Gastrocnemius medialis (tissue), 4 donors: ENCODE measurements around the gene SLC25A26. TPM values are rescaled to one million over a fixed set of nuclear protein-coding genes. Genes with fewer than 3 reads are reported as not detected.
A peak's percentile ranks its signal among the peaks of the same experiment; 100 is the strongest.

Experiments used
- ATAC-seq, 2 donors: fragments of 150-250 bp; one replicate each; pipeline ENCODE4 v1.9.1; 2016
- DNase-seq, 2 donors: peaks; one replicate each; pipeline ENCODE4 v3.0.0-alpha.2; 2019
- H3K27ac ChIP-seq, 4 donors: fragments of 200-600 bp; sonication (generic); 1 replicate in 1 of 4; 2 replicates in 3 of 4; pipeline ENCODE4 v1.5.1; 2016 to 2018; ENCODE audit warnings: mild to moderate bottlenecking in 2 of 4, moderate library complexity in 1 of 4
- H3K27me3 ChIP-seq, 3 donors: fragments of 200-600 bp; sonication (generic) in 2 of 3; 1 replicate in 1 of 3; 2 replicates in 2 of 3; pipeline versions ENCODE4 v1.5.1 to v1.6.0; 2016 to 2019; ENCODE audit warnings: mild to moderate bottlenecking in 1 of 3, moderate library complexity in 1 of 3
- H3K36me3 ChIP-seq, 2 donors: fragments of 200-600 bp; sonication (generic) in 1 of 2; one replicate each; pipeline ENCODE4 v1.5.1; 2017 to 2018
- H3K4me1 ChIP-seq, 2 donors: fragments of 200-600 bp; sonication (generic) in 1 of 2; one replicate each; pipeline ENCODE4 v1.5.1; 2016 to 2017; ENCODE audit warnings: mild to moderate bottlenecking in 2 of 2
- H3K4me3 ChIP-seq, 4 donors: fragments of 200-600 bp; sonication (generic) in 3 of 4; 1 replicate in 1 of 4; 2 replicates in 3 of 4; pipeline ENCODE4 v1.5.1; 2016 to 2019; ENCODE audit warnings: mild to moderate bottlenecking in 2 of 4
- H3K9me3 ChIP-seq, 3 donors: fragments of 200-600 bp; sonication (generic) in 2 of 3; 1 replicate in 1 of 3; 2 replicates in 2 of 3; pipeline ENCODE4 v1.5.1; 2016 to 2019
- CTCF ChIP-seq, 5 experiments: fragments of 450-650 bp in 3 of 5; fragments of 200-600 bp in 2 of 5; sonication (generic) in 2 of 5; IDR thresholded peaks in 4 of 5; conservative IDR thresholded peaks in 1 of 5; 1 replicate in 4 of 5; 2 replicates in 1 of 5; pipeline ENCODE4 v1.5.1; 2016 to 2019; ENCODE audit warnings: antibody characterized with exemption in 5 of 5, mild to moderate bottlenecking in 3 of 5, moderate library complexity in 3 of 5
- POLR2A ChIP-seq, 2 donors: fragments of 450-650 bp; IDR thresholded peaks; one replicate each; pipeline ENCODE4 v1.6.1; 2017; ENCODE audit warnings: antibody characterized with exemption in 2 of 2, mild to moderate bottlenecking in 2 of 2, moderate library complexity in 2 of 2
- in situ Hi-C, 4 donors: fragments of 200-750 bp; cut with MboI; loops; one replicate each; pipeline versions ENCODE4 v1.15.0 to v1.8.0; 2017; ENCODE audit warnings: low sequenced_read_pairs in 4 of 4
- intact Hi-C: fragments of 100-400 bp; cut with DNase I; formaldehyde crosslinking; loops from one replicate; pipeline ENCODE4 v1.15.1; 2023; ENCODE audit warnings: low total_unique reads
- total RNA-seq, 4 donors: library from RNA; depleted of rRNA; stranded (reverse); fragments of >200 nt; gene quantifications; one replicate each; pipeline versions ENCODE4 v1.1.0 to v1.2.3, GENCODE V29; 2016

The SLC25A26 gene
- total RNA-seq, 4 donors from 2014 or later = 24.1 to 44.3 (median 32.4) TPM

- Histone ChIP-seq H3K4me3 (no peak overlapping the region), H3K27ac (peak overlapping the region in 3 of 4 donors; percentile 10 to 33 (median 10)), H3K27me3 (no peaks in the 10 kb centered on the region), H3K4me1 (peaks cover 77 to 83% of the 10 kb centered on the region in 2 donors), H3K9me3 (no peaks in the 10 kb centered on the region), H3K36me3 (peaks cover 0 to 14% of the 10 kb centered on the region in 2 donors)
- intact Hi-C loops (no loop called here), in situ Hi-C loops (loop anchor here (5.0 to 10.0 kb wide), 2 partner anchors 411 to 414 kb away; no protein-coding TSS in a partner anchor)
- DNase-seq (peak in 1 of 2 donors; percentile 13), ATAC-seq (no peak)
- TF ChIP-seq POLR2A (IDR thresholded peaks at IDR 0.05) = no peak
- TF ChIP-seq CTCF (IDR thresholded peaks at IDR 0.05 in 4 of 5, conservative IDR thresholded peaks at IDR 0.05 in 1 of 5) = no peak
Observed at GRCh38 chr3:66403323-66403990, 182.7 kb downstream of the SLC25A26 start.

- Histone ChIP-seq H3K4me3 (no peak overlapping the region), H3K27me3 (no peaks in the 10 kb centered on the region), H3K4me1 (peaks cover 76 to 77% of the 10 kb centered on the region in 2 donors), H3K36me3 (peaks cover 0 to 14% of the 10 kb centered on the region in 2 donors), H3K27ac (no peak overlapping the region), H3K9me3 (no peaks in the 10 kb centered on the region)
- in situ Hi-C loops = loop anchor here (5.0 to 10.0 kb wide), 2 partner anchors 411 to 413 kb away; no protein-coding TSS in a partner anchor
- ATAC-seq = no peak
- DNase-seq = no peak
- no peak for TF ChIP-seq CTCF (IDR thresholded peaks at IDR 0.05 in 4 of 5, conservative IDR thresholded peaks at IDR 0.05 in 1 of 5)
- no peak for TF ChIP-seq POLR2A (IDR thresholded peaks at IDR 0.05)
- intact Hi-C loops = no loop called here
Observed at GRCh38 chr3:66404197-66404596, 183.4 kb downstream of the SLC25A26 start.

GRCh38 chr3:66404903-66405700 lies 184.3 kb downstream of the SLC25A26 start:
- peak in 1 of 2 donors; percentile 18 for DNase-seq
- TF ChIP-seq CTCF (IDR thresholded peaks at IDR 0.05 in 4 of 5, conservative IDR thresholded peaks at IDR 0.05 in 1 of 5) = no peak
- no peak for TF ChIP-seq POLR2A (IDR thresholded peaks at IDR 0.05)
- no peak overlapping the region for H3K4me3 ChIP-seq
- in situ Hi-C loops (loop anchor here (5.0 to 10.0 kb wide), 3 partner anchors 97 to 412 kb away; partner anchors contain the start of gene LRIG1 (in 1 of the 4)), intact Hi-C loops (loop anchor here (5.0 kb wide), 2 partner anchors 262 to 357 kb away; no protein-coding TSS in a partner anchor)
- no peaks in the 10 kb centered on the region for H3K27me3 ChIP-seq
- peak overlapping the region; percentile 77 to 92 (median 80) for H3K27ac ChIP-seq
- no peaks in the 10 kb centered on the region for H3K9me3 ChIP-seq
- H3K4me1 ChIP-seq = peaks cover 68 to 74% of the 10 kb centered on the region in 2 donors
- peaks cover 0 to 18% of the 10 kb centered on the region in 2 donors for H3K36me3 ChIP-seq
- ATAC-seq = peak; percentile 1 to 2

GRCh38 chr3:66405701-66406091 lies 184.9 kb downstream of the SLC25A26 start:
- peak; percentile 71 to 76 for DNase-seq
- TF ChIP-seq CTCF (IDR thresholded peaks at IDR 0.05 in 4 of 5, conservative IDR thresholded peaks at IDR 0.05 in 1 of 5) = no peak
- no peak for TF ChIP-seq POLR2A (IDR thresholded peaks at IDR 0.05)
- Histone ChIP-seq H3K36me3 (peaks cover 0 to 20% of the 10 kb centered on the region in 2 donors), H3K9me3 (no peaks in the 10 kb centered on the region), H3K27ac (peak overlapping the region; percentile 77 to 92 (median 80)), H3K4me3 (no peak overlapping the region), H3K4me1 (peaks cover 63 to 69% of the 10 kb centered on the region in 2 donors), H3K27me3 (no peaks in the 10 kb centered on the region)
- intact Hi-C loops (loop anchor here (5.0 kb wide), 2 partner anchors 262 to 357 kb away; no protein-coding TSS in a partner anchor), in situ Hi-C loops (loop anchor here in 3 of 4 donors (5.0 to 10.0 kb wide), 2 partner anchors 97 to 409 kb away; partner anchors contain the start of gene LRIG1 (in 1 of the 3))
- ATAC-seq = peak; percentile 49 to 57
